Panc1 (cell line): ENCODE results near the gene OR51A4. TPM values are rescaled to one million over a fixed set of nuclear protein-coding genes. Genes with fewer than 3 reads are reported as not detected.

Source experiments
- ATAC-seq: fragments of 200-7000 bp; cut with Tn5 transposase; 2 replicates; pipeline ENCODE4 v1.9.1; 2020; ENCODE audit warnings: mild to moderate bottlenecking, moderate library complexity
- BruUV-seq: library from RNA; stranded (reverse); fragments of 400-500 nt; replicated peaks from 2 replicates; lab custom pipeline; 2021; lab: Mats Ljungman, UMichigan
- CTCF ChIA-PET: fragments of 300-600 bp; sonication (Branson Sonifier 250); formaldehyde crosslinking; loops from one replicate; lab custom pipeline; 2022; ENCODE audit warnings: antibody characterized with exemption; lab: Charles Lee
- POLR2A ChIA-PET: fragments of 300-600 bp; sonication (Branson Sonifier 250); formaldehyde crosslinking; loops from one replicate; lab custom pipeline; 2022; ENCODE audit warnings: antibody characterized with exemption; lab: Charles Lee
- DNase-seq: peaks from one replicate; pipeline ENCODE4 v3.0.0-alpha.2; 2010; ENCODE audit warnings: low read depth, low spot score
- H3K27ac ChIP-seq: 2 replicates; pipeline ENCODE4 v1.5.1; 2011; ENCODE audit warnings: mild to moderate bottlenecking, low read length, inconsistent platforms
- H3K27me3 ChIP-seq: fragments of 200-500 bp; sonication (Bioruptor generic); 2 replicates; pipeline ENCODE4 v1.6.0; 2014; ENCODE audit warnings: low read length, inconsistent platforms; ENCODE audit not compliant: control insufficient read depth, insufficient read depth
- H3K36me3 ChIP-seq: fragments of 200-500 bp; sonication (Bioruptor generic); 2 replicates; pipeline ENCODE4 v1.5.1; 2014; ENCODE audit warnings: inconsistent platforms, mild to moderate bottlenecking, low read length, moderate library complexity; ENCODE audit not compliant: control insufficient read depth, insufficient read depth
- H3K4me1 ChIP-seq: 2 replicates; pipeline ENCODE4 v1.5.1; 2011; ENCODE audit warnings: inconsistent platforms, mild to moderate bottlenecking, low read length, moderate library complexity; ENCODE audit not compliant: control insufficient read depth, insufficient read depth
- H3K4me3 ChIP-seq, 2 experiments: 2 replicates each; pipeline ENCODE4 v1.5.1; 2011 to 2012; ENCODE audit warnings: low read depth in 2 of 2, low read length in 2 of 2, mild to moderate bottlenecking in 2 of 2, inconsistent platforms in 1 of 2, moderate library complexity in 1 of 2
- H3K9me3 ChIP-seq: fragments of 200-500 bp; sonication (Bioruptor generic); 2 replicates; pipeline ENCODE4 v1.5.1; 2014; ENCODE audit warnings: low read depth, mild to moderate bottlenecking, inconsistent platforms, low read length, moderate library complexity; ENCODE audit not compliant: control insufficient read depth, insufficient read depth
- POLR2AphosphoS5 ChIP-seq: IDR thresholded peaks from 2 replicates; pipeline ENCODE4 v1.6.1; 2012; ENCODE audit warnings: mild to moderate bottlenecking, low read depth, low read length, moderate library complexity
- SIN3A ChIP-seq: IDR thresholded peaks from 2 replicates; pipeline ENCODE4 v1.6.1; 2012; ENCODE audit warnings: low read depth, mild to moderate bottlenecking, low read length, moderate library complexity, borderline replicate concordance; ENCODE audit not compliant: insufficient read depth
- TCF7L2 ChIP-seq: IDR thresholded peaks from 2 replicates; pipeline ENCODE4 v1.6.1; 2011; ENCODE audit warnings: mild to moderate bottlenecking, low read depth, low read length, inconsistent platforms
- in situ Hi-C: cut with HindIII; loops from 2 replicates; pipeline ENCODE4 v1.10.0; 2016; ENCODE audit warnings: low sequenced_read_pairs, low pct_unique_long_range_greater_than_20kb
- intact Hi-C: fragments of 100-400 bp; cut with micrococcal nuclease; formaldehyde crosslinking; loops from one replicate; pipeline ENCODE4 v1.10.0; 2022; ENCODE audit not compliant: unreplicated experiment
- total RNA-seq: library from RNA; stranded (reverse); gene quantifications from one replicate; pipeline ENCODE4 v1.2.1, GENCODE V29; 2021; ENCODE audit not compliant: unreplicated experiment
- TF ChIP-seq, protein P1 (sequence below): fragments of 450-650 bp; IDR thresholded peaks from 2 replicates; pipeline ENCODE4 v1.5.1; 2017; ENCODE audit warnings: mild to moderate bottlenecking
- TF ChIP-seq, protein P2 (sequence below), 2 experiments: IDR thresholded peaks; 2 replicates each; pipeline ENCODE4 v1.6.1; 2011 to 2012; ENCODE audit warnings: low read depth in 2 of 2, control low read depth in 1 of 2, low read length in 1 of 2, mild to moderate bottlenecking in 1 of 2, moderate library complexity in 1 of 2; ENCODE audit not compliant: insufficient read depth in 1 of 2

OR51A4 gene
- total RNA-seq, 1 experiment from 2014 or later: not detected

DNA sequence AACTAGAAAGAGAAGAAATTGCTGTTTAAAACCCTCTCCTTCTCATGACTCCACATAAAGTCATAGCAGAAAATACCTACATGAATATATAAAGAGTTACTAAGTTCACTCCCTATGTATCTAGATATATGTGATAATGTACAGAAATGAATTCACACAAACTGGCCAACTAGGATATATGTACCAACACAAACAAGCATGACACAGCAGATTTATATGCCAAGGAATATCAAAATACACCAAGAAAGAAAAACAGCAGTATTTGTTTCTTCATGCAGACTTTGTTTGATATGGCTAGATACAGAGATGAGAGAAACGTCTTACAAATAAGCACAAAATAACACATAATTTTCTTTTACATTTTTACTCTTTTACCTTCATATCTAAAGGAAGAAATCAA, 25.1 kb downstream of the OR51A4 start:
- H3K9me3 ChIP-seq: 0 out of 2 replicates have a peak, but pooled peaks cover 2% of the 10 kb centered on the region
- no peak overlapping the region for H3K4me3 ChIP-seq
- in situ Hi-C loops: no loop called here
- no peak for DNase-seq
- TF ChIP-seq SIN3A (no peak), TCF7L2 (no peak), POLR2AphosphoS5 (no peak)
- TF ChIP-seq, protein P1, sequence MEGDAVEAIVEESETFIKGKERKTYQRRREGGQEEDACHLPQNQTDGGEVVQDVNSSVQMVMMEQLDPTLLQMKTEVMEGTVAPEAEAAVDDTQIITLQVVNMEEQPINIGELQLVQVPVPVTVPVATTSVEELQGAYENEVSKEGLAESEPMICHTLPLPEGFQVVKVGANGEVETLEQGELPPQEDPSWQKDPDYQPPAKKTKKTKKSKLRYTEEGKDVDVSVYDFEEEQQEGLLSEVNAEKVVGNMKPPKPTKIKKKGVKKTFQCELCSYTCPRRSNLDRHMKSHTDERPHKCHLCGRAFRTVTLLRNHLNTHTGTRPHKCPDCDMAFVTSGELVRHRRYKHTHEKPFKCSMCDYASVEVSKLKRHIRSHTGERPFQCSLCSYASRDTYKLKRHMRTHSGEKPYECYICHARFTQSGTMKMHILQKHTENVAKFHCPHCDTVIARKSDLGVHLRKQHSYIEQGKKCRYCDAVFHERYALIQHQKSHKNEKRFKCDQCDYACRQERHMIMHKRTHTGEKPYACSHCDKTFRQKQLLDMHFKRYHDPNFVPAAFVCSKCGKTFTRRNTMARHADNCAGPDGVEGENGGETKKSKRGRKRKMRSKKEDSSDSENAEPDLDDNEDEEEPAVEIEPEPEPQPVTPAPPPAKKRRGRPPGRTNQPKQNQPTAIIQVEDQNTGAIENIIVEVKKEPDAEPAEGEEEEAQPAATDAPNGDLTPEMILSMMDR: no peak
- TF ChIP-seq, protein P2, sequence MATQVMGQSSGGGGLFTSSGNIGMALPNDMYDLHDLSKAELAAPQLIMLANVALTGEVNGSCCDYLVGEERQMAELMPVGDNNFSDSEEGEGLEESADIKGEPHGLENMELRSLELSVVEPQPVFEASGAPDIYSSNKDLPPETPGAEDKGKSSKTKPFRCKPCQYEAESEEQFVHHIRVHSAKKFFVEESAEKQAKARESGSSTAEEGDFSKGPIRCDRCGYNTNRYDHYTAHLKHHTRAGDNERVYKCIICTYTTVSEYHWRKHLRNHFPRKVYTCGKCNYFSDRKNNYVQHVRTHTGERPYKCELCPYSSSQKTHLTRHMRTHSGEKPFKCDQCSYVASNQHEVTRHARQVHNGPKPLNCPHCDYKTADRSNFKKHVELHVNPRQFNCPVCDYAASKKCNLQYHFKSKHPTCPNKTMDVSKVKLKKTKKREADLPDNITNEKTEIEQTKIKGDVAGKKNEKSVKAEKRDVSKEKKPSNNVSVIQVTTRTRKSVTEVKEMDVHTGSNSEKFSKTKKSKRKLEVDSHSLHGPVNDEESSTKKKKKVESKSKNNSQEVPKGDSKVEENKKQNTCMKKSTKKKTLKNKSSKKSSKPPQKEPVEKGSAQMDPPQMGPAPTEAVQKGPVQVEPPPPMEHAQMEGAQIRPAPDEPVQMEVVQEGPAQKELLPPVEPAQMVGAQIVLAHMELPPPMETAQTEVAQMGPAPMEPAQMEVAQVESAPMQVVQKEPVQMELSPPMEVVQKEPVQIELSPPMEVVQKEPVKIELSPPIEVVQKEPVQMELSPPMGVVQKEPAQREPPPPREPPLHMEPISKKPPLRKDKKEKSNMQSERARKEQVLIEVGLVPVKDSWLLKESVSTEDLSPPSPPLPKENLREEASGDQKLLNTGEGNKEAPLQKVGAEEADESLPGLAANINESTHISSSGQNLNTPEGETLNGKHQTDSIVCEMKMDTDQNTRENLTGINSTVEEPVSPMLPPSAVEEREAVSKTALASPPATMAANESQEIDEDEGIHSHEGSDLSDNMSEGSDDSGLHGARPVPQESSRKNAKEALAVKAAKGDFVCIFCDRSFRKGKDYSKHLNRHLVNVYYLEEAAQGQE (IDR thresholded peaks at IDR 0.05; ENCODE audit: insufficient read depth in 1 of 2, low read depth in 2 of 2, low read length in 1 of 2): no peak
- intact Hi-C loops: no loop called here
- no peak overlapping the region for H3K27ac ChIP-seq
- no peaks in the 10 kb centered on the region for H3K4me1 ChIP-seq
- POLR2A ChIA-PET: no interaction called here
- no peaks in the 10 kb centered on the region for H3K27me3 ChIP-seq
- BruUV-seq: no TSS peak
- ATAC-seq: no peak
- H3K36me3 ChIP-seq: no peaks in the 10 kb centered on the region
- CTCF ChIA-PET: no interaction called here

DNA sequence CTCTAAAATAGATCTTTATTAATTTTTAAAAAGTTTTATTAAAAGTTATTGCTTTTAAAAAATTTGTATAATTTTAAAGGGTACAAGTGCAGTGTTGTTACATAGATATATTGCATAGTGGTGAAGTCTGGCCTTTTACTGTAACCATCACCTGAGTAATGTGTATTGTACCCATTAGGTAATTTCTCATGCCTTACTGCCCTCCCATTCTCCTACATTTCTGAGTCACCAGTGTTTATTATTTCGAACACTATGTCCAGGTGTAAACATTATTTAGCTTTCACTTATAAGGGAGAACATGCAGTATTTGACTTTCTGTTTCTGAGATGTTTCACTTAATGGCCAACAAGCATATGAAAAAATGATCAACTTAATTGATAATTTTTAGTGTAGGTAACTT, 25.6 kb downstream of the OR51A4 start:
- no peak overlapping the region for H3K27ac ChIP-seq
- ATAC-seq (no peak), DNase-seq (no peak)
- intact Hi-C loops (no loop called here), in situ Hi-C loops (no loop called here)
- BruUV-seq: no TSS peak
- no peak overlapping the region for H3K4me3 ChIP-seq
- H3K36me3 ChIP-seq: no peaks in the 10 kb centered on the region
- no peak for TF ChIP-seq POLR2AphosphoS5
- TF ChIP-seq, protein P2 (IDR thresholded peaks at IDR 0.05; ENCODE audit: insufficient read depth in 1 of 2, low read depth in 2 of 2, low read length in 1 of 2): no peak
- TF ChIP-seq, protein P1: no peak
- no peak for TF ChIP-seq TCF7L2
- TF ChIP-seq SIN3A: no peak
- ChIA-PET CTCF (no interaction called here), POLR2A (no interaction called here)
- H3K27me3 ChIP-seq: no peaks in the 10 kb centered on the region
- no peaks in the 10 kb centered on the region for H3K4me1 ChIP-seq
- 0 out of 2 replicates have a peak, but pooled peaks cover 2% of the 10 kb centered on the region for H3K9me3 ChIP-seq
